Neural progenitor cell (in vitro differentiated cells): ENCODE data around the gene RAP1A. TPM values are rescaled to one million over a fixed set of nuclear protein-coding genes. Genes with fewer than 3 reads are reported as not detected.
"Not testable (repeated sequence)": the region's sequence is repeated elsewhere in the genome, so short reads cannot be mapped to it uniquely, and the experiment has no call there.

Source experiments
- DNase-seq: peaks from one replicate; pipeline ENCODE4 v3.0.0-alpha.2; 2016; ENCODE audit warnings: low spot score
- H2AFZ ChIP-seq: fragments of 200-600 bp; sonication (generic); replicated peaks from 2 replicates; pipeline ENCODE4 v1.6.1; 2016; ENCODE audit warnings: antibody characterized with exemption
- H3F3A ChIP-seq: fragments of 200-600 bp; sonication (generic); 2 replicates; pipeline ENCODE4 v1.6.1; 2016; ENCODE audit warnings: antibody characterized with exemption, low read depth
- H3K27ac ChIP-seq: fragments of 200-600 bp; sonication (generic); 2 replicates; pipeline ENCODE4 v1.5.1; 2016; ENCODE audit warnings: mild to moderate bottlenecking
- H3K27me3 ChIP-seq: fragments of 200-600 bp; sonication (generic); 2 replicates; pipeline ENCODE4 v1.6.1; 2016; ENCODE audit warnings: mild to moderate bottlenecking, moderate library complexity
- H3K36me3 ChIP-seq: fragments of 200-600 bp; sonication (generic); 2 replicates; pipeline ENCODE4 v1.5.1; 2016
- H3K4me1 ChIP-seq: fragments of 200-600 bp; sonication (generic); 2 replicates; pipeline ENCODE4 v1.6.1; 2016; ENCODE audit warnings: mixed run types
- H3K4me2 ChIP-seq: fragments of 200-600 bp; sonication (generic); 2 replicates; pipeline ENCODE4 v1.6.1; 2016
- H3K4me3 ChIP-seq: fragments of 200-600 bp; sonication (generic); 2 replicates; pipeline ENCODE4 v1.5.1; 2016
- H3K79me2 ChIP-seq: fragments of 200-600 bp; sonication (generic); 2 replicates; pipeline ENCODE4 v1.6.1; 2016; ENCODE audit warnings: low read depth
- H3K9ac ChIP-seq: fragments of 200-600 bp; sonication (generic); 2 replicates; pipeline ENCODE4 v1.6.1; 2016
- H3K9me3 ChIP-seq: fragments of 200-600 bp; sonication (generic); 2 replicates; pipeline ENCODE4 v1.5.1; 2016; ENCODE audit warnings: low read depth
- H4K20me1 ChIP-seq: fragments of 200-600 bp; sonication (generic); 2 replicates; pipeline ENCODE4 v1.6.1; 2016; ENCODE audit warnings: low read depth
- H3K27ac Mint-ChIP-seq: 3 replicates; pipeline ENCODE4 v1.8.0; 2021; ENCODE audit warnings: mixed read lengths
- H3K27me3 Mint-ChIP-seq: 2 replicates; pipeline ENCODE4 v1.8.0; 2022; ENCODE audit warnings: low read depth, mild to moderate bottlenecking, inconsistent platforms, moderate library complexity, mixed read lengths; ENCODE audit not compliant: insufficient read depth
- H3K36me3 Mint-ChIP-seq: 3 replicates; pipeline ENCODE4 v1.8.0; 2021; ENCODE audit warnings: mixed read lengths
- H3K4me1 Mint-ChIP-seq: 3 replicates; pipeline ENCODE4 v1.8.0; 2021; ENCODE audit warnings: mixed read lengths
- H3K4me3 Mint-ChIP-seq: 3 replicates; pipeline ENCODE4 v1.8.0; 2021; ENCODE audit warnings: mild to moderate bottlenecking, moderate library complexity, mixed read lengths
- H3K9me3 Mint-ChIP-seq: 3 replicates; pipeline ENCODE4 v1.8.0; 2020; ENCODE audit warnings: mixed read lengths
- EZH2 ChIP-seq: fragments of 200-600 bp; sonication (generic); IDR thresholded peaks from 2 replicates; pipeline ENCODE4 v1.6.1; 2017; ENCODE audit warnings: antibody characterized with exemption, mild to moderate bottlenecking, moderate library complexity
- EZH2phosphoT487 ChIP-seq: fragments of 200-600 bp; sonication (generic); IDR thresholded peaks from 2 replicates; pipeline ENCODE4 v1.6.1; 2017; ENCODE audit warnings: antibody characterized with exemption
- total RNA-seq: library from RNA; depleted of rRNA; stranded (reverse); fragments of >200 nt; gene quantifications from 2 replicates; pipeline ENCODE4 v1.2.3, GENCODE V29; 2015; ENCODE audit warnings: low replicate concordance
- TF ChIP-seq, protein P1 (sequence below): fragments of 200-600 bp; sonication (generic); IDR thresholded peaks from 2 replicates; pipeline ENCODE4 v1.5.1; 2017; ENCODE audit warnings: antibody characterized with exemption, mild to moderate bottlenecking

RAP1A gene
- total RNA-seq, 1 donor from 2014 or later, result 27.5 TPM

DNA sequence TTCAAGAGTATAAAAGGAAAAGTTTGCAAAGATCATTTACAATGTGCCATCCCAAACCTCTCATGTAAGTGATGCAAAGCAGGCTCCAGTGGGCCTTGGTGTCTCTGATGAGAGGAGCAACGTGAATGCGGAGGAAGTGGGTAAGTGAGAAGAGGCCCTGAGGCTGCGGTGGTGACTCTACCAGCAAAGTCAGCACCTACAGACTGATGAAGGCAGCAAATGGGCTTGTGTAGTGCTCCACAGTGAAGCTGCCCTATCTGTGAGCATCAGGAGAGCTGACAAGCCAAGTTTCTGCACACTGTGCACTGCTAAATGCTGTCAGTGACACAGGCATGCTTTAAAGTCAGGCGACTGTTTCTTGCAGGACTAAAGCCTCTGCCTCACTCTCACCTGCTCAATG, 15.6 kb upstream of the RAP1A start:
- DNase-seq, result no peak
- Mint-ChIP-seq H3K4me1 (peaks cover 11% of the 10 kb centered on the region), H3K27me3 (peaks cover 6% of the 10 kb centered on the region), H3K9me3 (peaks cover 2% of the 10 kb centered on the region), H3K36me3 (no peaks in the 10 kb centered on the region), H3K27ac (no peak overlapping the region), H3K4me3 (no peak overlapping the region)
- H3K4me3 ChIP-seq, result no peak overlapping the region
- no peaks in the 10 kb centered on the region for H4K20me1 ChIP-seq
- H3K27ac ChIP-seq, result no peak overlapping the region
- H3K9me3 ChIP-seq, result no peaks in the 10 kb centered on the region
- no peaks in the 10 kb centered on the region for H3K36me3 ChIP-seq
- no peaks in the 10 kb centered on the region for H3K79me2 ChIP-seq
- no peaks in the 10 kb centered on the region for H3K27me3 ChIP-seq
- no peak overlapping the region for H3K9ac ChIP-seq
- TF ChIP-seq, protein P1, sequence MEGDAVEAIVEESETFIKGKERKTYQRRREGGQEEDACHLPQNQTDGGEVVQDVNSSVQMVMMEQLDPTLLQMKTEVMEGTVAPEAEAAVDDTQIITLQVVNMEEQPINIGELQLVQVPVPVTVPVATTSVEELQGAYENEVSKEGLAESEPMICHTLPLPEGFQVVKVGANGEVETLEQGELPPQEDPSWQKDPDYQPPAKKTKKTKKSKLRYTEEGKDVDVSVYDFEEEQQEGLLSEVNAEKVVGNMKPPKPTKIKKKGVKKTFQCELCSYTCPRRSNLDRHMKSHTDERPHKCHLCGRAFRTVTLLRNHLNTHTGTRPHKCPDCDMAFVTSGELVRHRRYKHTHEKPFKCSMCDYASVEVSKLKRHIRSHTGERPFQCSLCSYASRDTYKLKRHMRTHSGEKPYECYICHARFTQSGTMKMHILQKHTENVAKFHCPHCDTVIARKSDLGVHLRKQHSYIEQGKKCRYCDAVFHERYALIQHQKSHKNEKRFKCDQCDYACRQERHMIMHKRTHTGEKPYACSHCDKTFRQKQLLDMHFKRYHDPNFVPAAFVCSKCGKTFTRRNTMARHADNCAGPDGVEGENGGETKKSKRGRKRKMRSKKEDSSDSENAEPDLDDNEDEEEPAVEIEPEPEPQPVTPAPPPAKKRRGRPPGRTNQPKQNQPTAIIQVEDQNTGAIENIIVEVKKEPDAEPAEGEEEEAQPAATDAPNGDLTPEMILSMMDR, result no peak
- TF ChIP-seq EZH2phosphoT487 (no peak), EZH2 (no peak)
- no peaks in the 10 kb centered on the region for H3F3A ChIP-seq
- H3K4me2 ChIP-seq, result no peak overlapping the region
- H3K4me1 ChIP-seq, result peaks cover 5% of the 10 kb centered on the region
- peak overlapping the region; percentile 40 for H2AFZ ChIP-seq

DNA sequence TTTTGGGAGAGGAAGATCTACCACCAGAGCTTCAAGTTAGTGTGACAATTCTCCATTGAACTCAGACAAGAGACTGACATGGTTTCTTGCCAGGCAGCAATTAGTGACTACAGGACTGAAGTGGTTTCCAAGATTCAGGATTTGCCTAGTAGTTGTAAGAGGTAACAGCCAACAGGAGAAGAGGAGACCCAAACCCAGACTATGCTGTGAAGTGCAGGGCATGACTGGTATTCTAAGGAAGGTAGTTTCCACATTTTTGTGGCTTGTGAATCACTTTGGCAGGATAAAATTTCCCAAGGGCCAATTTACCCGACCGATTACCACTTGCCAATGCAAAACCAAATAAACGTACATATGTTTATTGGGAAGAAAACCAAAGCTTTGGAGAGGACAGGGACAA, 14.7 kb upstream of the RAP1A start:
- no peak for TF ChIP-seq EZH2phosphoT487
- TF ChIP-seq EZH2, result no peak
- TF ChIP-seq, protein P1, result no peak
- Histone ChIP-seq H3K4me1 (peaks cover 5% of the 10 kb centered on the region), H3K36me3 (no peaks in the 10 kb centered on the region), H4K20me1 (no peaks in the 10 kb centered on the region), H3K9me3 (no peaks in the 10 kb centered on the region), H3K4me2 (no peak overlapping the region), H3F3A (no peaks in the 10 kb centered on the region), H3K9ac (no peak overlapping the region), H3K4me3 (no peak overlapping the region), H3K27ac (no peak overlapping the region), H3K27me3 (no peaks in the 10 kb centered on the region), H2AFZ (no peak overlapping the region), H3K79me2 (no peaks in the 10 kb centered on the region)
- Mint-ChIP-seq H3K4me3 (no peak overlapping the region), H3K9me3 (peaks cover 9% of the 10 kb centered on the region), H3K36me3 (peaks cover 2% of the 10 kb centered on the region), H3K27me3 (peaks cover 9% of the 10 kb centered on the region), H3K27ac (no peak overlapping the region), H3K4me1 (peaks cover 13% of the 10 kb centered on the region)
- no peak for DNase-seq

DNA sequence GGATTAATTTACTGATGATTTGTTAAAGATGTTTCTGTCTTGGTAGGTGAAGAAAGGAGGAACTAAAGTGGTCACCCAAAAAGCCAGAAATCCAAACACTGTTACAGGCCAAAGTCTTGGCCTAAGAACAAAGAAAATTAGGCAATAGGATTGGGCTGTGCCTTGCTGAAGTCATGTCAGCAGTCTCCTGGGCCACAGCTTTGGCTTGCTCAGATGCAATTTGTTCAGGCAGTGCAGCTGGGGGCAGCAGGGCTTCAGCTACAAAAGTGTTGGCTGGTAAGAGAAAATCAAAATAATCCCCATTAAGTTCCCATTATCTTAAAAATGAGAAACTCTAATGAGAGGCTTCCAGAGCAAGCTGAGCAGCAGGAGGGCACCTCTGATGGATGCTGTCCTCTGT, 14.0 kb upstream of the RAP1A start:
- Histone ChIP-seq H3K9me3 (no peaks in the 10 kb centered on the region), H4K20me1 (no peaks in the 10 kb centered on the region), H3K9ac (no peak overlapping the region), H3K4me2 (no peak overlapping the region), H3K36me3 (no peaks in the 10 kb centered on the region), H3K4me3 (no peak overlapping the region), H3F3A (no peaks in the 10 kb centered on the region), H3K4me1 (peaks cover 5% of the 10 kb centered on the region), H3K27ac (no peak overlapping the region), H3K27me3 (no peaks in the 10 kb centered on the region), H2AFZ (no peak overlapping the region), H3K79me2 (no peaks in the 10 kb centered on the region)
- Mint-ChIP-seq H3K36me3 (peaks cover 2% of the 10 kb centered on the region), H3K4me3 (no peak overlapping the region), H3K9me3 (peaks cover 13% of the 10 kb centered on the region), H3K27ac (peak overlapping the region; percentile 89), H3K27me3 (peaks cover 10% of the 10 kb centered on the region), H3K4me1 (peaks cover 13% of the 10 kb centered on the region)
- TF ChIP-seq EZH2 (no peak), EZH2phosphoT487 (no peak)
- TF ChIP-seq, protein P1, result no peak
- no peak for DNase-seq

DNA sequence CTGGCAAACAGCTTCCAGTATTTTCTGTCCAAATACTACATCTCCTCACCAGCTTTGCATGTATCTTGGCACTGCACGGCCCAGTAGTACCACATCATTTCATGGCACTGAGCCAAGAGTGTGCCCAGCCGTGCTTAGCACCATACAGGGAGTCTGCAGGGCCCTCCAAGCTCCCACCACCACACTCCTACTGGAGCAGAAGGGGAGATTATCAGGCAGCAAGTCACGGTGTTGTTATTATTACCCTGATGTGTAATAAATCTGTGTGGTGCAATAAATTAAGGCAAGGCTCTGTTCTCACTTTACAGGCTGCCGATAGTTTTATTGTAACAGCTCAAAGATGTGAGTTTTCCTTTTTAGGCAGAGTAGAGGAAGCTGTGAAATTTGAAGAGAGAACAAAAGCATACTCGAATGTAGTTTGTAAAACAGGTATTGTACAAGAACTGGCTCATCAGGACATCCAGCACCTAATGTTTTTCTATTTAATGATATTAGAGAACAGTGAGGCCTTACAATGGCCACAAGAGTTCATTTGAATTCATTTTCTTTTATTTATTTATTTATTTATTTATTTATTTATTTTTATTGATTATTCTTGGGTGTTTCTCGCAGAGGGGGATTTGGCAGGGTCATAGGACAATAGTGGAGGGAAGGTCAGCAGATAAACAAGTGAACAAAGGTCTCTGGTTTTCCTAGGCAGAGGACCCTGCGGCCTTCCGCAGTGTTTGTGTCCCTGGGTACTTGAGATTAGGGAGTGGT, 13.0 kb upstream of the RAP1A start:
- H3K36me3 ChIP-seq, H3K27me3 ChIP-seq, H3K36me3 Mint-ChIP-seq, H3K4me3 Mint-ChIP-seq, H3K27ac ChIP-seq, H2AFZ ChIP-seq, H3K79me2 ChIP-seq, H3K4me2 ChIP-seq, H3K4me3 ChIP-seq, H4K20me1 ChIP-seq, H3K4me1 ChIP-seq, H3K9me3 ChIP-seq, DNase-seq, H3K9ac ChIP-seq, H3K27ac Mint-ChIP-seq, H3F3A ChIP-seq: not testable (repeated sequence)
- Mint-ChIP-seq H3K9me3 (peaks cover 13% of the 10 kb centered on the region), H3K27me3 (peaks cover 10% of the 10 kb centered on the region), H3K4me1 (peaks cover 13% of the 10 kb centered on the region)

DNA sequence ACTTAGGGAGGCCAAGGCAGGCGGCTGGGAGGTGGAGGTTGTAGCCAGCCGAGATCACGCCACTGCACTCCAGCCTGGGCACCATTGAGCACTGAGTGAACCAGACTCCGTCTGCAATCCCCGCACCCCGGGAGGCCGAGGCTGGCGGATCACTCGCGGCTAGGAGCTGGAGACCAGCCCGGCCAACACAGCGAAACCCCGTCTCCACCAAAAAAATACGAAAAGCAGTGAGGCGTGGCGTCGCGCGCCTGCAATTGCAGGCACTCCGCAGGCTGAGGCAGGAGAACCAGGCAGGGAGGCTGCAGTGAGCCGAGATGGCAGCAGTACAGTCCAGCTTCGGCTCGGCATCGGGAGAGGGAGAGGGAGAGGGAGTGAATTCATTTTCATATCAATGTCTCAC, 11.1 kb upstream of the RAP1A start:
- H3K4me1 ChIP-seq, H3K79me2 ChIP-seq, H3K27me3 ChIP-seq, H3K4me3 ChIP-seq, H4K20me1 ChIP-seq, H3K27ac Mint-ChIP-seq, H3K36me3 ChIP-seq, H3F3A ChIP-seq, H2AFZ ChIP-seq, H3K27me3 Mint-ChIP-seq, H3K4me3 Mint-ChIP-seq, H3K36me3 Mint-ChIP-seq, DNase-seq, H3K9me3 ChIP-seq, H3K27ac ChIP-seq, H3K4me2 ChIP-seq, H3K9ac ChIP-seq: not testable (repeated sequence)
- H3K4me1 Mint-ChIP-seq, result peaks cover 13% of the 10 kb centered on the region
- H3K9me3 Mint-ChIP-seq, result peaks cover 13% of the 10 kb centered on the region
